HL-60 (cell line): Measurements from ENCODE around the gene KLHL22.

Experiments
- DNase-seq, 2 experiments: peaks; one replicate each; pipeline ENCODE4 v3.0.0-alpha.2; 2010 to 2020; ENCODE audit warnings: low read depth in 1 of 2, low spot score in 1 of 2
- H3K27ac ChIP-seq: fragments of 250-450 bp; sonication (Bioruptor Pico); replicated peaks from 2 replicates; pipeline ENCODE4 v1.5.1; 2020; ENCODE audit warnings: mild to moderate bottlenecking, moderate library complexity
- H3K27me3 ChIP-seq: fragments of 250-450 bp; sonication (Bioruptor Pico); 2 replicates; pipeline ENCODE4 v1.5.1; 2021; ENCODE audit warnings: mild to moderate bottlenecking, moderate library complexity; ENCODE audit not compliant: insufficient read depth, poor library complexity, severe bottlenecking
- H3K4me3 ChIP-seq: replicated peaks from 2 replicates; pipeline ENCODE4 v1.5.1; 2011; ENCODE audit warnings: mild to moderate bottlenecking, control low read depth, low read length; ENCODE audit not compliant: insufficient read depth
- GABPA ChIP-seq: IDR thresholded peaks from 2 replicates; pipeline ENCODE4 v1.6.1; 2012; ENCODE audit warnings: low read depth
- POLR2AphosphoS5 ChIP-seq: IDR thresholded peaks from 2 replicates; pipeline ENCODE4 v1.6.1; 2012; ENCODE audit warnings: low read depth
- SPI1 ChIP-seq: IDR thresholded peaks from 2 replicates; pipeline ENCODE4 v1.6.1; 2012; ENCODE audit warnings: low read depth, mild to moderate bottlenecking, borderline replicate concordance
- TF ChIP-seq, protein P1 (sequence below): IDR thresholded peaks from one replicate; pipeline ENCODE4 v1.5.1; 2011; ENCODE audit warnings: low read length, control low read depth, inconsistent platforms; ENCODE audit not compliant: insufficient read depth
- TF ChIP-seq, protein P2 (sequence below): IDR thresholded peaks from 2 replicates; pipeline ENCODE4 v1.6.1; 2012; ENCODE audit warnings: low read depth; ENCODE audit not compliant: insufficient replicate concordance

KLHL22 gene

DNA sequence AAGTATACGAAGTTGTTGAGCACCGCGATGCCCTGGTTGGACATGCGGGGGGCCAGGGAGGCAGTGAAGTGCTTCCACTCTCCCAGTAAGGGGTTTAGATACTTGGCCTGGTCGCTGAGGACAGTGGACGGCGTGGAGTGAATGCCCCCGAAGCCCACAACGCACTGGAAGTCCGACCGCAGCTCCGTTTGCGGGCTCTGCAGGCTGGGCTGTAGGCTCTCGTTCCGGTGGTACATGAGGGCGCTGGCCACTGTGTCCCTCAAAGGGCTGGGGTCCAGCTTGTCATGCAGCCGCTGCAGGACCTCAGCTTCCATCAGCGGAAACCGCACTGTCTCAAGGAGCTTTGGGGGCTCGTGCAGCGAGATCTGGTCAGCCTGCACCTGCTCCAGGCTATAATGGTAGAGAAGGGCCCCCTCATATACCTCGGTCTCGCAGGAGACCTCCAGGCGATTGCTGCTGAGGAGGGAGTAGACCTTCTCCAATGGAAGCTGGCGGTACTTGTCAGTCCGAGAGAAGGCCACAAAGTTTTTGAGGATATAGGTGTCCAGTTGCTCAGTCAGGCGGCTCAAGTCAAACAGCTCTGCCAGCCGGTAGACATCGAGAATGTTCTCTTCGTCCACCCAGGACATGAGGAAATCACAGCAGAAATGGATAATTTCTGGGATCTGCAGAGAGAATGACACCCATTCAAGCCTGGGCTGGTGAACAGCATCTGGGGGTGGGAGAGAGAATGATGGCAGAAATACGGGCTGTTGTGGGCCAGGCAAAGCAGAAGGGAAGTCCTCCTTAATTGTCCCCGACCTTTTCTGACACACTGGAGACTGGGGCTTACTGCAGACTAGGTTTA is 30.5 kb downstream of the KLHL22 start:
- TF ChIP-seq POLR2AphosphoS5 (no peak), SPI1 (no peak), GABPA (no peak)
- TF ChIP-seq, protein P1, sequence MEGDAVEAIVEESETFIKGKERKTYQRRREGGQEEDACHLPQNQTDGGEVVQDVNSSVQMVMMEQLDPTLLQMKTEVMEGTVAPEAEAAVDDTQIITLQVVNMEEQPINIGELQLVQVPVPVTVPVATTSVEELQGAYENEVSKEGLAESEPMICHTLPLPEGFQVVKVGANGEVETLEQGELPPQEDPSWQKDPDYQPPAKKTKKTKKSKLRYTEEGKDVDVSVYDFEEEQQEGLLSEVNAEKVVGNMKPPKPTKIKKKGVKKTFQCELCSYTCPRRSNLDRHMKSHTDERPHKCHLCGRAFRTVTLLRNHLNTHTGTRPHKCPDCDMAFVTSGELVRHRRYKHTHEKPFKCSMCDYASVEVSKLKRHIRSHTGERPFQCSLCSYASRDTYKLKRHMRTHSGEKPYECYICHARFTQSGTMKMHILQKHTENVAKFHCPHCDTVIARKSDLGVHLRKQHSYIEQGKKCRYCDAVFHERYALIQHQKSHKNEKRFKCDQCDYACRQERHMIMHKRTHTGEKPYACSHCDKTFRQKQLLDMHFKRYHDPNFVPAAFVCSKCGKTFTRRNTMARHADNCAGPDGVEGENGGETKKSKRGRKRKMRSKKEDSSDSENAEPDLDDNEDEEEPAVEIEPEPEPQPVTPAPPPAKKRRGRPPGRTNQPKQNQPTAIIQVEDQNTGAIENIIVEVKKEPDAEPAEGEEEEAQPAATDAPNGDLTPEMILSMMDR = no peak
- TF ChIP-seq, protein P2, sequence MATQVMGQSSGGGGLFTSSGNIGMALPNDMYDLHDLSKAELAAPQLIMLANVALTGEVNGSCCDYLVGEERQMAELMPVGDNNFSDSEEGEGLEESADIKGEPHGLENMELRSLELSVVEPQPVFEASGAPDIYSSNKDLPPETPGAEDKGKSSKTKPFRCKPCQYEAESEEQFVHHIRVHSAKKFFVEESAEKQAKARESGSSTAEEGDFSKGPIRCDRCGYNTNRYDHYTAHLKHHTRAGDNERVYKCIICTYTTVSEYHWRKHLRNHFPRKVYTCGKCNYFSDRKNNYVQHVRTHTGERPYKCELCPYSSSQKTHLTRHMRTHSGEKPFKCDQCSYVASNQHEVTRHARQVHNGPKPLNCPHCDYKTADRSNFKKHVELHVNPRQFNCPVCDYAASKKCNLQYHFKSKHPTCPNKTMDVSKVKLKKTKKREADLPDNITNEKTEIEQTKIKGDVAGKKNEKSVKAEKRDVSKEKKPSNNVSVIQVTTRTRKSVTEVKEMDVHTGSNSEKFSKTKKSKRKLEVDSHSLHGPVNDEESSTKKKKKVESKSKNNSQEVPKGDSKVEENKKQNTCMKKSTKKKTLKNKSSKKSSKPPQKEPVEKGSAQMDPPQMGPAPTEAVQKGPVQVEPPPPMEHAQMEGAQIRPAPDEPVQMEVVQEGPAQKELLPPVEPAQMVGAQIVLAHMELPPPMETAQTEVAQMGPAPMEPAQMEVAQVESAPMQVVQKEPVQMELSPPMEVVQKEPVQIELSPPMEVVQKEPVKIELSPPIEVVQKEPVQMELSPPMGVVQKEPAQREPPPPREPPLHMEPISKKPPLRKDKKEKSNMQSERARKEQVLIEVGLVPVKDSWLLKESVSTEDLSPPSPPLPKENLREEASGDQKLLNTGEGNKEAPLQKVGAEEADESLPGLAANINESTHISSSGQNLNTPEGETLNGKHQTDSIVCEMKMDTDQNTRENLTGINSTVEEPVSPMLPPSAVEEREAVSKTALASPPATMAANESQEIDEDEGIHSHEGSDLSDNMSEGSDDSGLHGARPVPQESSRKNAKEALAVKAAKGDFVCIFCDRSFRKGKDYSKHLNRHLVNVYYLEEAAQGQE = no peak
- DNase-seq = no peak
- no peak overlapping the region for H3K27ac ChIP-seq
- no peak overlapping the region for H3K4me3 ChIP-seq
- no peaks in the 10 kb centered on the region for H3K27me3 ChIP-seq

DNA sequence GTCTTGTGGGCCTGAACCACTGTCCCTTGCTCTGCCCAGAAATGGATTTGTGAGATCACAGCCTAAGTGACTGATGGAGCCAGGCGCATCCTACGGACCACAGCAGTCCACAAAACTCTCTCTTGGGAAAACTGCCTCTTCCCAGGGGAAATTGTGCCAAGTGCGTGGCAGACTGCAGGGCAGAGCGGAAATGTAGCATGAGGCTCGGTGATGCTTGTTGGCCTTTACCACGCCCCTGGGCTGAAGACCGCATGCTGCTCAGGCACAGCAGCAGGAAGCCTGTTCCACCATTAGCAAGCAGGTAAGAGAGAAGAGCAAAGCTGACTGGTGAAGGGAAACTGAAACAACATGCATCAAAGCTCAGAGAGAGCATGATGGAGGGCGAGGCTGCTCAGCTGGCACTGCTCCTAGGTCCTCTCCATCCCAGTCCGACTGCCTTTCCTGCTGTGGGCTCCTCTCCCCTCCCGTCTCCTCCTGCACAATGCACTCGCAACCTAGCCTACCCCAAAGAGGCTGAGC is 31.4 kb downstream of the KLHL22 start:
- H3K27ac ChIP-seq = peak overlapping the region; percentile 67
- H3K4me3 ChIP-seq = no peak overlapping the region
- no peak for DNase-seq
- TF ChIP-seq SPI1 = no peak
- TF ChIP-seq, protein P1 = no peak
- TF ChIP-seq, protein P2 = no peak
- no peak for TF ChIP-seq GABPA
- TF ChIP-seq POLR2AphosphoS5 = no peak
- no peaks in the 10 kb centered on the region for H3K27me3 ChIP-seq

DNA sequence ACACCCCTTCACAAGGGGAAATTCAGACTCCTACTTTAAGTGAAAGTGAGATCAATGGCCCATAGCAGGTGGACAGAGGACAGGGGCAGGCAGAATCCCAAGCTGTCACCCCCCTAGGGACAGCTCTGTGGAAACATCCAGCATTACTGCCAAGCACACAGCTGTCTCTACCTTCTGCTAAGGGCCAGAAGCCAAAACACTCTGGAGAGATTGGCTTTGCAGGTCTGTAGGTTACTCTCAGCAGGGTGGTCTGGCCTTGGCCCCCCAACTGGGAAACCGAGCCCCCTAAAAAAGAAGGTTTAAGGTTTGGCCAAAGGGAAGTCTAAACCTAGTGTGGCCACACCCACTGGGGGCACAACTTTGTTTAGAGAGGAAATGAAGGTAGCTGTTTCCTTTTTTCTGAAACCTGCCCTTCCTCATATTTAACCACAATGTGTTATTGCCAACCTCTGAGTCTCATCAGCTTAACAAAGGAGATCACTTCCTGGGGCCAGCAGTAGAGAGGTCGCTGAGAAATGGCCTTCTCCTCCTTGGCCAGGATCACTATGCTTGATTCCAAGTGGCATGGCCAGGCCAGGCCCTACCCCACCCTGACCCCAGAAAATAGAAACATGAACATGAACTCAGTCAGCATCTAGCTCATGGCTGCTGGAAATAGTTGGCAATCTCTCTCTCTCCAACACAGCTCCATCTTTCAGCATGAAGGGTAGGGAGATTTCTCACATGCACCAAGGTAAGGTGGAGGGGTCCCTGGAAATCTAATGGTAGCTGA is 32.1 kb downstream of the KLHL22 start:
- peak overlapping the region; percentile 67 for H3K27ac ChIP-seq
- H3K27me3 ChIP-seq = no peaks in the 10 kb centered on the region
- TF ChIP-seq, protein P1 = no peak
- TF ChIP-seq SPI1 (peak; percentile 96), GABPA (no peak), POLR2AphosphoS5 (no peak)
- TF ChIP-seq, protein P2 = no peak
- peak in 1 of 2 experiments; percentile 75 for DNase-seq
- no peak overlapping the region for H3K4me3 ChIP-seq
